GM23338 (cell line): ENCODE measurements around the gene SND1. TPM values are rescaled to one million over a fixed set of nuclear protein-coding genes. Genes with fewer than 3 reads are reported as not detected.
A peak's percentile ranks its signal among the peaks of the same experiment; 100 is the strongest.

Experiments used
- ATAC-seq: fragments of 200-7000 bp; cut with Tn5 transposase; 3 replicates; pipeline ENCODE4 v1.9.1; 2020
- DNase-seq: peaks from one replicate; pipeline ENCODE4 v3.0.0-alpha.2; 2015; ENCODE audit warnings: low spot score
- H2AFZ ChIP-seq: fragments of 200-600 bp; sonication (generic); 2 replicates; pipeline ENCODE4 v1.8.0; 2016; ENCODE audit warnings: antibody characterized with exemption, mild to moderate bottlenecking, moderate library complexity
- H3F3A ChIP-seq: fragments of 200-600 bp; sonication (generic); replicated peaks from 2 replicates; pipeline ENCODE4 v1.8.0; 2017; ENCODE audit warnings: antibody characterized with exemption, mixed run types, low read depth
- H3K27ac ChIP-seq: fragments of 200-600 bp; sonication (generic); 2 replicates; pipeline ENCODE4 v1.6.1; 2016; ENCODE audit warnings: low read depth
- H3K27me3 ChIP-seq: fragments of 200-600 bp; sonication (generic); 2 replicates; pipeline ENCODE4 v1.8.0; 2016; ENCODE audit warnings: mild to moderate bottlenecking, mixed run types, moderate library complexity; ENCODE audit not compliant: insufficient read depth
- H3K36me3 ChIP-seq: fragments of 200-600 bp; sonication (generic); 2 replicates; pipeline ENCODE4 v1.8.0; 2016; ENCODE audit warnings: mild to moderate bottlenecking; ENCODE audit not compliant: insufficient read depth
- H3K4me1 ChIP-seq: fragments of 200-600 bp; sonication (generic); 2 replicates; pipeline ENCODE4 v1.8.0; 2016; ENCODE audit warnings: mild to moderate bottlenecking, moderate library complexity; ENCODE audit not compliant: insufficient read depth
- H3K4me2 ChIP-seq: fragments of 200-600 bp; sonication (generic); 2 replicates; pipeline ENCODE4 v1.7.1; 2017; ENCODE audit warnings: mixed run types
- H3K4me3 ChIP-seq: fragments of 200-600 bp; sonication (generic); 2 replicates; pipeline ENCODE4 v1.6.1; 2016; ENCODE audit warnings: mixed run types
- H3K79me2 ChIP-seq: fragments of 200-600 bp; sonication (generic); replicated peaks from 2 replicates; pipeline ENCODE4 v1.8.0; 2017; ENCODE audit warnings: mild to moderate bottlenecking; ENCODE audit not compliant: insufficient read depth
- H3K9me2 ChIP-seq: fragments of 200-600 bp; sonication (generic); 2 replicates; pipeline ENCODE4 v1.8.0; 2017; ENCODE audit not compliant: insufficient read depth
- H4K20me1 ChIP-seq: fragments of 200-600 bp; sonication (generic); replicated peaks from 2 replicates; pipeline ENCODE4 v1.8.0; 2017; ENCODE audit warnings: mild to moderate bottlenecking; ENCODE audit not compliant: insufficient read depth
- H3K27ac Mint-ChIP-seq: 2 replicates; pipeline ENCODE4 v1.8.0; 2020; ENCODE audit warnings: inconsistent platforms, mild to moderate bottlenecking, moderate library complexity, mixed read lengths
- H3K27me3 Mint-ChIP-seq: 3 replicates; pipeline ENCODE4 v1.8.0; 2022; ENCODE audit warnings: low read depth, mild to moderate bottlenecking, moderate library complexity, mixed read lengths, inconsistent platforms; ENCODE audit not compliant: insufficient read depth, poor library complexity
- H3K36me3 Mint-ChIP-seq: 3 replicates; pipeline ENCODE4 v1.8.0; 2021; ENCODE audit warnings: low read depth, mild to moderate bottlenecking, inconsistent platforms, moderate library complexity, mixed read lengths
- H3K4me1 Mint-ChIP-seq: 3 replicates; pipeline ENCODE4 v1.8.0; 2020; ENCODE audit warnings: mild to moderate bottlenecking, inconsistent platforms, mixed read lengths
- H3K4me3 Mint-ChIP-seq: 3 replicates; pipeline ENCODE4 v1.8.0; 2021; ENCODE audit warnings: moderate library complexity, mild to moderate bottlenecking, inconsistent platforms, mixed read lengths
- H3K9me3 Mint-ChIP-seq: 3 replicates; pipeline ENCODE4 v1.8.0; 2020; ENCODE audit warnings: moderate library complexity, mild to moderate bottlenecking, inconsistent platforms, mixed read lengths
- POLR2AphosphoS5 ChIP-seq: IDR thresholded peaks from 2 replicates; pipeline ENCODE4 v1.6.1; 2016; ENCODE audit warnings: antibody characterized with exemption, low read depth
- REST ChIP-seq: IDR thresholded peaks from one replicate; pipeline ENCODE4 v1.6.1; 2018; ENCODE audit warnings: antibody characterized with exemption; ENCODE audit not compliant: unreplicated experiment
- ZNF114 ChIP-seq: fragments of 250-450 bp; sonication (Bioruptor Pico); IDR thresholded peaks from 2 replicates; pipeline ENCODE4 v1.5.0; 2020; ENCODE audit warnings: mild to moderate bottlenecking, moderate library complexity
- polyA plus RNA-seq: library from polyadenylated mRNA; unstranded; fragments of >200 nt; fragmentation: Nextera tagmentation; extraction: Ambion mirVana; gene quantifications from 2 replicates; pipeline ENCODE4 v1.2.1, GENCODE V29; 2016
- total RNA-seq: library from RNA; depleted of rRNA; stranded (reverse); fragments of >200 nt; shearing (Covaris generic); gene quantifications from 2 replicates; pipeline ENCODE4 v1.2.3, GENCODE V29; 2014
- TF ChIP-seq, protein P1 (sequence below): fragments of 250-450 bp; sonication (Bioruptor Pico); IDR thresholded peaks from 2 replicates; pipeline ENCODE4 v1.5.0; 2020; ENCODE audit warnings: mild to moderate bottlenecking, moderate library complexity
- TF ChIP-seq, protein P2 (sequence below), 2 experiments: fragments of 200-600 bp in 1 of 2; sonication (generic) in 1 of 2; conservative IDR thresholded peaks; 2 replicates each; pipeline versions ENCODE4 v1.5.1 to v1.6.1; 2016 to 2017; ENCODE audit warnings: antibody characterized with exemption in 2 of 2, low read depth in 2 of 2, mild to moderate bottlenecking in 2 of 2, moderate library complexity in 1 of 2

SND1 gene
- total and polyA plus RNA-seq, 2 experiments from 2014 or later, result 107 to 254 TPM

GRCh38 chr7:127677433-127678230 lies 25.6 kb downstream of the SND1 start:
- peaks cover 28% of the 10 kb centered on the region; the same call in 2 of the 3 replicates for H3K36me3 Mint-ChIP-seq
- peaks cover 75% of the 10 kb centered on the region for H3K4me1 Mint-ChIP-seq
- no peak for DNase-seq

More at GRCh38 chr7:127677433-127678230, 25.6 kb downstream of the SND1 start:
- Histone ChIP-seq H3K79me2 (peaks cover 100% of the 10 kb centered on the region), H3K9me2 (no peaks in the 10 kb centered on the region), H3K27ac (peak overlapping the region; percentile 79), H4K20me1 (peaks cover 13% of the 10 kb centered on the region), H3K4me2 (peak overlapping the region; percentile 29; the same call in 1 of the 2 replicates), H3K4me1 (peaks cover 75% of the 10 kb centered on the region), H3K4me3 (no peak overlapping the region), H3K27me3 (no peaks in the 10 kb centered on the region), H2AFZ (no peak overlapping the region), H3K36me3 (peaks cover under 1% of the 10 kb centered on the region; the same call in 1 of the 2 replicates), H3F3A (no peaks in the 10 kb centered on the region; the same call in 1 of the 2 replicates)
- Mint-ChIP-seq H3K27me3 (peaks cover 12% of the 10 kb centered on the region), H3K4me3 (no peak overlapping the region), H3K27ac (peak overlapping the region; percentile 93), H3K9me3 (peaks cover 2% of the 10 kb centered on the region; the same call in 1 of the 3 replicates)
- TF ChIP-seq REST (no peak), POLR2AphosphoS5 (no peak), ZNF114 (CRISPR knock-in tag) (no peak)
- TF ChIP-seq, protein P1, sequence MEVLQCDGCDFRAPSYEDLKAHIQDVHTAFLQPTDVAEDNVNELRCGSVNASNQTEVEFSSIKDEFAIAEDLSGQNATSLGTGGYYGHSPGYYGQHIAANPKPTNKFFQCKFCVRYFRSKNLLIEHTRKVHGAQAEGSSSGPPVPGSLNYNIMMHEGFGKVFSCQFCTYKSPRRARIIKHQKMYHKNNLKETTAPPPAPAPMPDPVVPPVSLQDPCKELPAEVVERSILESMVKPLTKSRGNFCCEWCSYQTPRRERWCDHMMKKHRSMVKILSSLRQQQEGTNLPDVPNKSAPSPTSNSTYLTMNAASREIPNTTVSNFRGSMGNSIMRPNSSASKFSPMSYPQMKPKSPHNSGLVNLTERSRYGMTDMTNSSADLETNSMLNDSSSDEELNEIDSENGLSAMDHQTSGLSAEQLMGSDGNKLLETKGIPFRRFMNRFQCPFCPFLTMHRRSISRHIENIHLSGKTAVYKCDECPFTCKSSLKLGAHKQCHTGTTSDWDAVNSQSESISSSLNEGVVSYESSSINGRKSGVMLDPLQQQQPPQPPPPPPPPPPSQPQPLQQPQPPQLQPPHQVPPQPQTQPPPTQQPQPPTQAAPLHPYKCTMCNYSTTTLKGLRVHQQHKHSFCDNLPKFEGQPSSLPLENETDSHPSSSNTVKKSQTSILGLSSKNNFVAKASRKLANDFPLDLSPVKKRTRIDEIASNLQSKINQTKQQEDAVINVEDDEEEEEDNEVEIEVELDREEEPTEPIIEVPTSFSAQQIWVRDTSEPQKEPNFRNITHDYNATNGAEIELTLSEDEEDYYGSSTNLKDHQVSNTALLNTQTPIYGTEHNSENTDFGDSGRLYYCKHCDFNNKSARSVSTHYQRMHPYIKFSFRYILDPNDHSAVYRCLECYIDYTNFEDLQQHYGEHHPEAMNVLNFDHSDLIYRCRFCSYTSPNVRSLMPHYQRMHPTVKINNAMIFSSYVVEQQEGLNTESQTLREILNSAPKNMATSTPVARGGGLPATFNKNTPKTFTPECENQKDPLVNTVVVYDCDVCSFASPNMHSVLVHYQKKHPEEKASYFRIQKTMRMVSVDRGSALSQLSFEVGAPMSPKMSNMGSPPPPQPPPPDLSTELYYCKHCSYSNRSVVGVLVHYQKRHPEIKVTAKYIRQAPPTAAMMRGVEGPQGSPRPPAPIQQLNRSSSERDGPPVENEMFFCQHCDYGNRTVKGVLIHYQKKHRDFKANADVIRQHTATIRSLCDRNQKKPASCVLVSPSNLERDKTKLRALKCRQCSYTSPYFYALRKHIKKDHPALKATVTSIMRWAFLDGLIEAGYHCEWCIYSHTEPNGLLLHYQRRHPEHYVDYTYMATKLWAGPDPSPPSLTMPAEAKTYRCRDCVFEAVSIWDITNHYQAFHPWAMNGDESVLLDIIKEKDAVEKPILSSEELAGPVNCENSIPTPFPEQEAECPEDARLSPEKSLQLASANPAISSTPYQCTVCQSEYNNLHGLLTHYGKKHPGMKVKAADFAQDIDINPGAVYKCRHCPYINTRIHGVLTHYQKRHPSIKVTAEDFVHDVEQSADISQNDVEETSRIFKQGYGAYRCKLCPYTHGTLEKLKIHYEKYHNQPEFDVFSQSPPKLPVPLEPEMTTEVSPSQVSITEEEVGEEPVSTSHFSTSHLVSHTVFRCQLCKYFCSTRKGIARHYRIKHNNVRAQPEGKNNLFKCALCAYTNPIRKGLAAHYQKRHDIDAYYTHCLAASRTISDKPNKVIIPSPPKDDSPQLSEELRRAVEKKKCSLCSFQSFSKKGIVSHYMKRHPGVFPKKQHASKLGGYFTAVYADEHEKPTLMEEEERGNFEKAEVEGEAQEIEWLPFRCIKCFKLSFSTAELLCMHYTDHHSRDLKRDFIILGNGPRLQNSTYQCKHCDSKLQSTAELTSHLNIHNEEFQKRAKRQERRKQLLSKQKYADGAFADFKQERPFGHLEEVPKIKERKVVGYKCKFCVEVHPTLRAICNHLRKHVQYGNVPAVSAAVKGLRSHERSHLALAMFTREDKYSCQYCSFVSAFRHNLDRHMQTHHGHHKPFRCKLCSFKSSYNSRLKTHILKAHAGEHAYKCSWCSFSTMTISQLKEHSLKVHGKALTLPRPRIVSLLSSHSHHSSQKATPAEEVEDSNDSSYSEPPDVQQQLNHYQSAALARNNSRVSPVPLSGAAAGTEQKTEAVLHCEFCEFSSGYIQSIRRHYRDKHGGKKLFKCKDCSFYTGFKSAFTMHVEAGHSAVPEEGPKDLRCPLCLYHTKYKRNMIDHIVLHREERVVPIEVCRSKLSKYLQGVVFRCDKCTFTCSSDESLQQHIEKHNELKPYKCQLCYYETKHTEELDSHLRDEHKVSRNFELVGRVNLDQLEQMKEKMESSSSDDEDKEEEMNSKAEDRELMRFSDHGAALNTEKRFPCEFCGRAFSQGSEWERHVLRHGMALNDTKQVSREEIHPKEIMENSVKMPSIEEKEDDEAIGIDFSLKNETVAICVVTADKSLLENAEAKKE (CRISPR knock-in tag), result no peak
- TF ChIP-seq, protein P2, sequence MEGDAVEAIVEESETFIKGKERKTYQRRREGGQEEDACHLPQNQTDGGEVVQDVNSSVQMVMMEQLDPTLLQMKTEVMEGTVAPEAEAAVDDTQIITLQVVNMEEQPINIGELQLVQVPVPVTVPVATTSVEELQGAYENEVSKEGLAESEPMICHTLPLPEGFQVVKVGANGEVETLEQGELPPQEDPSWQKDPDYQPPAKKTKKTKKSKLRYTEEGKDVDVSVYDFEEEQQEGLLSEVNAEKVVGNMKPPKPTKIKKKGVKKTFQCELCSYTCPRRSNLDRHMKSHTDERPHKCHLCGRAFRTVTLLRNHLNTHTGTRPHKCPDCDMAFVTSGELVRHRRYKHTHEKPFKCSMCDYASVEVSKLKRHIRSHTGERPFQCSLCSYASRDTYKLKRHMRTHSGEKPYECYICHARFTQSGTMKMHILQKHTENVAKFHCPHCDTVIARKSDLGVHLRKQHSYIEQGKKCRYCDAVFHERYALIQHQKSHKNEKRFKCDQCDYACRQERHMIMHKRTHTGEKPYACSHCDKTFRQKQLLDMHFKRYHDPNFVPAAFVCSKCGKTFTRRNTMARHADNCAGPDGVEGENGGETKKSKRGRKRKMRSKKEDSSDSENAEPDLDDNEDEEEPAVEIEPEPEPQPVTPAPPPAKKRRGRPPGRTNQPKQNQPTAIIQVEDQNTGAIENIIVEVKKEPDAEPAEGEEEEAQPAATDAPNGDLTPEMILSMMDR (conservative IDR thresholded peaks at IDR 0.05; ENCODE audit: low read depth in 2 of 2), result no peak
- no peak for ATAC-seq
